Endothelial cell of umbilical vein (primary cell): ENCODE results near the gene BRI3BP. TPM values are rescaled to one million over a fixed set of nuclear protein-coding genes. Genes with fewer than 3 reads are reported as not detected.

Experiments
- BruUV-seq: library from RNA; stranded (reverse); fragments of 400-500 nt; replicated peaks from 2 replicates; lab custom pipeline; 2021; lab: Mats Ljungman, UMichigan
- CTCF ChIA-PET: fragments of 300-600, 350-600 bp; sonication (Branson Sonifier 250); formaldehyde crosslinking; loops from one replicate; lab custom pipeline; 2021; ENCODE audit warnings: antibody characterized with exemption, inconsistent platforms; lab: Charles Lee
- POLR2A ChIA-PET: fragments of 300-600, 350-600 bp; sonication (Branson Sonifier 250); formaldehyde crosslinking; loops from one replicate; lab custom pipeline; 2021; ENCODE audit warnings: antibody characterized with exemption, inconsistent platforms; lab: Charles Lee
- DNase-seq: peaks from one replicate; pipeline ENCODE4 v3.0.0-alpha.2; 2011; ENCODE audit warnings: low read depth, low spot score
- FAIRE-seq: peaks from 2 replicates; lab custom pipeline; 2011; peaks lifted over from hg19 to GRCh38; lab: Jason Lieb, UNC
- H2AFZ ChIP-seq: 2 replicates; pipeline ENCODE4 v1.6.0; 2012; ENCODE audit warnings: low read depth, low read length, control low read depth, inconsistent platforms
- H3K27ac ChIP-seq: 2 replicates; pipeline ENCODE4 v1.5.1; 2011; ENCODE audit warnings: low read depth, mild to moderate bottlenecking, control low read depth, low read length, moderate library complexity; ENCODE audit not compliant: insufficient read depth
- H3K27me3 ChIP-seq, 2 experiments: 2 replicates each; pipeline versions ENCODE4 v1.6.0 to v1.6.1; 2011; ENCODE audit warnings: low read length in 2 of 2, mixed read lengths in 1 of 2; ENCODE audit not compliant: control insufficient read depth in 2 of 2, insufficient read depth in 2 of 2
- H3K36me3 ChIP-seq, 2 experiments: 2 replicates in 1 of 2; 3 replicates in 1 of 2; pipeline ENCODE4 v1.5.1; 2011; ENCODE audit warnings: low read length in 2 of 2, mild to moderate bottlenecking in 1 of 2, moderate library complexity in 1 of 2; ENCODE audit not compliant: control insufficient read depth in 2 of 2, insufficient read depth in 2 of 2; ENCODE audit errors: extremely low read depth in 1 of 2
- H3K4me1 ChIP-seq: 3 replicates; pipeline ENCODE4 v1.5.1; 2011; ENCODE audit warnings: mild to moderate bottlenecking, low read length; ENCODE audit not compliant: control insufficient read depth, insufficient read depth; ENCODE audit errors: extremely low read depth
- H3K4me2 ChIP-seq: 2 replicates; pipeline ENCODE4 v1.6.1; 2011; ENCODE audit warnings: low read length, control low read depth, mixed read lengths; ENCODE audit not compliant: insufficient read depth
- H3K4me3 ChIP-seq, 3 experiments: fragments of 200-600 bp in 1 of 3; sonication (generic), shearing (Covaris generic) in 1 of 3; replicated peaks in 1 of 3; 2 replicates each; pipeline ENCODE4 v1.5.1; 2011 to 2016; ENCODE audit warnings: control low read depth in 3 of 3, low read length in 3 of 3, mild to moderate bottlenecking in 2 of 3, inconsistent platforms in 1 of 3, low read depth in 1 of 3, moderate library complexity in 1 of 3; ENCODE audit not compliant: insufficient read depth in 1 of 3
- H3K79me2 ChIP-seq: 2 replicates; pipeline ENCODE4 v1.6.0; 2012; ENCODE audit warnings: low read length, inconsistent platforms; ENCODE audit not compliant: control insufficient read depth, insufficient read depth
- H3K9ac ChIP-seq: replicated peaks from 2 replicates; pipeline ENCODE3; 2011; ENCODE audit warnings: low read length, control low read depth; ENCODE audit not compliant: insufficient read depth; ENCODE audit errors: extremely low read depth
- H3K9me1 ChIP-seq: replicated peaks from 3 replicates; pipeline ENCODE4 v1.6.0; 2011; ENCODE audit warnings: mild to moderate bottlenecking, low read length; ENCODE audit not compliant: control insufficient read depth, insufficient read depth; ENCODE audit errors: extremely low read depth
- H3K9me3 ChIP-seq: replicated peaks from 2 replicates; pipeline ENCODE4 v1.5.1; 2012; ENCODE audit warnings: low read length, inconsistent platforms; ENCODE audit not compliant: control insufficient read depth, insufficient read depth
- H4K20me1 ChIP-seq: replicated peaks from 2 replicates; pipeline ENCODE3; 2011; ENCODE audit warnings: mild to moderate bottlenecking, low read length; ENCODE audit not compliant: control insufficient read depth, insufficient read depth; ENCODE audit errors: extremely low read depth
- CTCF ChIP-seq, 2 donors: IDR thresholded peaks; 1 replicate in 1 of 2; 2 replicates in 1 of 2; pipeline ENCODE4 v1.5.1; 2011; ENCODE audit warnings: low read length in 2 of 2, mild to moderate bottlenecking in 2 of 2, moderate library complexity in 2 of 2, control low read depth in 1 of 2, inconsistent platforms in 1 of 2, low read depth in 1 of 2; ENCODE audit not compliant: insufficient read depth in 1 of 2; ENCODE audit errors: extremely low read depth in 1 of 2
- EZH2 ChIP-seq: IDR thresholded peaks from 2 replicates; pipeline ENCODE4 v1.6.1; 2012; ENCODE audit warnings: borderline replicate concordance, low read depth, mild to moderate bottlenecking, moderate library complexity, low read length, inconsistent platforms; ENCODE audit not compliant: severe bottlenecking
- FOS ChIP-seq: IDR thresholded peaks from 2 replicates; pipeline ENCODE4 v1.6.1; 2011; ENCODE audit warnings: mild to moderate bottlenecking, low read length, moderate library complexity, borderline replicate concordance; ENCODE audit not compliant: insufficient read depth
- GATA2 ChIP-seq: IDR thresholded peaks from 2 replicates; pipeline ENCODE4 v1.7.0; 2011; ENCODE audit warnings: low read depth, mild to moderate bottlenecking, moderate library complexity, mixed read lengths, low read length; ENCODE audit not compliant: insufficient read length, insufficient read depth
- JUN ChIP-seq: IDR thresholded peaks from 2 replicates; pipeline ENCODE4 v1.6.1; 2011; ENCODE audit warnings: borderline replicate concordance, low read depth; ENCODE audit not compliant: insufficient read length, insufficient read depth
- MAX ChIP-seq: IDR thresholded peaks from 2 replicates; pipeline ENCODE4 v1.6.1; 2011; ENCODE audit not compliant: insufficient read depth, insufficient read length
- MYC ChIP-seq: IDR thresholded peaks from one replicate; pipeline ENCODE4 v1.6.1; 2011; ENCODE audit warnings: mild to moderate bottlenecking, low read depth, low read length
- POLR2A ChIP-seq: IDR thresholded peaks from 2 replicates; pipeline ENCODE4 v1.6.1; 2012; ENCODE audit warnings: low read depth, mild to moderate bottlenecking, control low read depth, low read length
- POLR2AphosphoS5 ChIP-seq: IDR thresholded peaks from 2 replicates; pipeline ENCODE4 v1.6.1; 2012; ENCODE audit warnings: low read depth, mild to moderate bottlenecking, control low read depth, low read length, moderate library complexity; ENCODE audit not compliant: insufficient read depth
- dilution Hi-C: fragments of 300-500 bp; cut with MboI; formaldehyde crosslinking; loops from one replicate; pipeline ENCODE4 v1.15.0; 2019; ENCODE audit warnings: low sequenced_read_pairs; ENCODE audit not compliant: extremely low pct_ligation_motif_present
- intact Hi-C: fragments of 100-400 bp; cut with micrococcal nuclease; formaldehyde crosslinking; loops from one replicate; pipeline ENCODE4 v1.10.0; 2022
- polyA plus RNA-seq, 4 experiments: library from polyadenylated mRNA; depleted of rRNA in 3 of 4; stranded (reverse) in 3 of 4; unstranded in 1 of 4; fragments of >200 nt; gene quantifications; 2 replicates each; pipeline versions ENCODE4 v1.2.1 to v1.2.3, GENCODE V29; 2011 to 2012; ENCODE audit warnings: missing spikeins in 1 of 4
- total RNA-seq: library from RNA; stranded (reverse); gene quantifications from 2 replicates; pipeline ENCODE4 v1.2.3, GENCODE V29; 2021

The BRI3BP gene
- total and polyA plus RNA-seq, 2 donors (not counting 3 experiments of a cell fraction or from before 2014, with no cell fraction given) = 3.4 to 8.2 TPM

DNA sequence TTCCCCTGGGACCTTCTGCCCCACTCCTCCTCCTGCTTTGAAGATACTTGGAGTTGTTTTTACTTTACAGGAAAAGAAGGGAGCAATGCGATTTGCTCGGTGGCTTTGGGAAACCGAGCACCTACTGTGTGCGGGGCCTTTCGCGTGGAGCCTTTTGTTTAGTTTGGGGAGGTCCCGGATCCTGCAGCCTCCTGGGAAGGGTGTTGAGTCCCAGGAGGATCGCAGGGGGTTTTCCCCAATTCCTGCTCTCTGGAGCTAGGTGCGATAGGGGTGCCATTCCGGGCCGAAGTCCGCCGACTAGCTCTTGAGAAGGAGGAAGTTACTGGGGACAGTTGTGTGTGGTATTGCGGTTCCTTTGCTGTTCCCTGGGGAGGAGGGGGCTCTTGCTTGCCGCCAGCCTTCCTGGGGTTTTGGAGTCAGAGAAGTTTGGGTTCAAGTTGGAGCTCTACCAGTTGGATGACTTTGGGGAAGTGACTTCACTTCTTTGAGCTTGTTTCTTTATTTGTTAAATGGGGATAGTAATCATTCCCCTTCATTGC, 1.1 kb downstream of the BRI3BP start:
- Histone ChIP-seq H3K9me3 (no peaks in the 10 kb centered on the region), H3K9me1 (no peaks in the 10 kb centered on the region), H3K27ac (no peak overlapping the region), H3K36me3 (no peaks in the 10 kb centered on the region), H3K4me3 (peak overlapping the region; percentile 54 to 69 (median 64)), H2AFZ (peak overlapping the region; percentile 97), H3K79me2 (peaks cover 4% of the 10 kb centered on the region), H4K20me1 (no peaks in the 10 kb centered on the region), H3K4me1 (peaks cover 18% of the 10 kb centered on the region), H3K9ac (peak overlapping the region; percentile 34), H3K27me3 (no peaks in the 10 kb centered on the region), H3K4me2 (peak overlapping the region; percentile 86)
- POLR2A ChIA-PET = no interaction called here
- TF ChIP-seq MAX (no peak), FOS (no peak), GATA2 (no peak), EZH2 (no peak), POLR2AphosphoS5 (no peak), POLR2A (no peak), MYC (no peak), JUN (no peak), CTCF (IDR thresholded peaks at IDR 0.05; ENCODE audit: extremely low read depth in 1 of 2, insufficient read depth in 1 of 2, low read depth in 1 of 2, low read length in 2 of 2) (no peak)
- dilution Hi-C loops (no loop called here), intact Hi-C loops (loop anchor here (5.0 kb wide), 1 partner anchor 53 kb away; no protein-coding TSS in a partner anchor)
- BruUV-seq = TSS peak; percentile 16
- CTCF ChIA-PET = interaction anchor here (0.8 kb wide), 1 partner anchor 55 kb away, joined by 3 read pairs; no protein-coding TSS in a partner anchor
- FAIRE-seq (peak; percentile 40), DNase-seq (no peak)
